OCI-LY1 (cell line): ENCODE results near the gene PRKG1.

Experiments
- CTCF ChIP-seq: fragments of 200-600 bp; sonication (generic), shearing (Covaris generic); IDR thresholded peaks from 2 replicates; pipeline ENCODE4 v1.5.1; 2017; ENCODE audit warnings: mild to moderate bottlenecking, antibody characterized with exemption, low read length, moderate library complexity, mixed read lengths
- EZH2 ChIP-seq: fragments of 200-600 bp; sonication (generic), shearing (Covaris generic); IDR thresholded peaks from 2 replicates; pipeline ENCODE4 v1.8.0; 2017; ENCODE audit warnings: borderline replicate concordance, mixed run types, mild to moderate bottlenecking, antibody characterized with exemption, low read length, moderate library complexity, mixed read lengths

- no peak for TF ChIP-seq CTCF
- no peak for TF ChIP-seq EZH2
Measured at GRCh38 chr10:51462076-51462779, 387.9 kb downstream of the PRKG1 start.
